ENCODE data around the gene FGD2. TPM values are rescaled to one million over a fixed set of nuclear protein-coding genes. Genes with fewer than 3 reads are reported as not detected.

The FGD2 gene
- total and polyA plus RNA-seq, 5 donors from 2014 or later = 0.21 to 1.9 (median 0.60) TPM; not detected in 1

Other genes with a start within 250 kb of the FGD2 start
- 4.3 TPM for gene CPNE5, start 166.2 kb upstream of the FGD2 start, total RNA-seq
- gene CPNE5, start 166.2 kb upstream of the FGD2 start, polyA plus RNA-seq = 1 to 10 TPM in 1 of 4 donors, under 1 TPM in 3; 0.16 to 2.5 (median 0.78) TPM
- gene PPIL1, start 130.9 kb upstream of the FGD2 start, total RNA-seq = 6.1 TPM
- gene PPIL1, start 130.9 kb upstream of the FGD2 start, polyA plus RNA-seq = 10 to 100 TPM; 17.8 to 31.0 (median 24.0) TPM
- 33.8 TPM for gene C6orf89, start 119.7 kb upstream of the FGD2 start, total RNA-seq
- 10 to 100 TPM; 39.8 to 49.1 (median 45.4) TPM for gene C6orf89, start 119.7 kb upstream of the FGD2 start, polyA plus RNA-seq
- gene PI16, start 50.9 kb upstream of the FGD2 start, total RNA-seq = 62.2 TPM
- gene PI16, start 50.9 kb upstream of the FGD2 start, polyA plus RNA-seq = 100 to 1,000 TPM in 1 of 4 donors, 10 to 100 TPM in 3; 31.9 to 113 (median 77.1) TPM
- 220 TPM for gene MTCH1, start 19.5 kb upstream of the FGD2 start, total RNA-seq
- 10 to 100 TPM; 83.9 to 95.8 (median 89.5) TPM for gene MTCH1, start 19.5 kb upstream of the FGD2 start, polyA plus RNA-seq
- gene PIM1, start 164.5 kb downstream of the FGD2 start, total RNA-seq = 161 TPM
- 100 to 1,000 TPM; 105 to 149 (median 127) TPM for gene PIM1, start 164.5 kb downstream of the FGD2 start, polyA plus RNA-seq

Data from CD4-positive, CD25-positive, alpha-beta regulatory T cell (primary cell).